Stimulated activated naive CD4-positive, alpha-beta T cell (primary cell): ENCODE results near the gene KRT34.
"Not testable (repeated sequence)": the region's sequence is repeated elsewhere in the genome, so short reads cannot be mapped to it uniquely, and the experiment has no call there.

Source experiments
- DNase-seq, 6 experiments: peaks; one replicate each; lab custom pipeline; 2025; lab: John Stamatoyannopoulos, UW

KRT34 gene

GRCh38 chr17:41404024-41404671, 22.0 kb upstream of the KRT34 start:
- DNase-seq: no peak

DNA sequence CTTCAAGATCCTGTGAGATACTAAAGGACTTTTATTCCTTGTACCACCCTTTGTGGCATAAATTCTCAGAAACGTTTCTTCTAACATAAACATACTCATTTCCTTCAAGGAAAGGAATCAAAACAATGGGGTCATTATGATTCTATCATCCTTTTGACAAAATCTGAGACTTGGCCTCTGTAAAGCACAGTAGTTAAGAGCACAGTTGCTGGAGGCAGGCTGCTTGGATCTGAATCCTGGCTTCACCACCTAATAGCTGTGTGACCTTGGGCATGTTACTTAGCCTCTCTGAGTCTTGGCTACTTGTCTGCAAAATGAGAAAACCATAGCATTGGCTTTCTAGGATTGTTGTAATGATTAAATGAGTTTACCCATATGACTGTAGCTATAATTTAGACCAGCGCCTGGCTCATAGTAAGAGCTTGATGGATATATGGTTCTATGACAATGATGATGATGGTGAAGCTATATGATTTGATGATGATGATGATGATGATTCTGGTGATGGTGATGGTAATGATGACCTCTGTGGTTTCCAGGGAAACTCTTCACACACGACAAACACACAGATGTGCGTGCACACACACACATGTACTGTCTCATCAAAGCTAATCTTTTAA, 21.4 kb upstream of the KRT34 start:
- DNase-seq: no peak

DNA sequence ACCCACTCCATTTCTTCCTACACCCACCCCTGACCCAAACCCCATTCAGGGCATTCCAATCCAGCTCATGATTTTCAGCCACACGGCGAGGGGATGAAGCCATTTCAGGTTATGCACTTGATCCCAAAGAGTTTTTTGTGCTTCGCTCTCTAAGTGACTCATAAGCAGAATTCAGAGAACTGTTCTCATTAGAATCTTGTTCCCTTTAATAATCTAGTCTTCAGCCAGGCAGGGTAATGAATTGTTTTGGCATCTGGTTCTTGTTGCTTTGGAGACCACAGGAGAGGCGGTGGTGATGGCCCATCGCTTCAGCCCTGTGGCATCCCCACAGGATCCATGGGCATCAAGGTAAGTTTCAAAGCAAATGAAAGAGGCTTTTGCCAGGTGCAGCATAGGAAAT, 20.1 kb upstream of the KRT34 start:
- no peak for DNase-seq

- DNase-seq: no peak
Observed at GRCh38 chr17:41396996-41397660, 15.0 kb upstream of the KRT34 start, which contains the start of gene KRT31. Gene KRT31 (minus strand): TSS chr17:41397608. CDS start chr17:41397539, 69 bp downstream.

DNA sequence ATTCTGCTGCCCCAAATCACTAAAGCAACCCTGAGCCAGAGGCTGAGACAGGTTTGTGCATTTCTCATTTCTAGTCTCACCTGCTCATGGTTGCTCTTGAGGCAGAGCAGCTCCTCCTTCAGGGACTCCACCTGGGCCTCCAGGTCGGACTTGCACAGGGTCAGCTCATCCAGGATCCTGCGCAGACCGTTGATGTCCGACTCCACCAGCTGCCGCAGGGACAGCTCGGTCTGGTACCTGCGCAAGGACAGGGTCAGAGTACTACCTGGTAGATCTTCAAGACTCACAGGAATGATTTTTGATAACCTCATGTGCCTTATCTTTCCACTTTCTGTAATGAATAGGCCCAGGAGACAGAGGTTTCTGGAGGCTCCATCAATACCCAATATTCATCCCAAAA, 14.2 kb upstream of the KRT34 start:
- no peak for DNase-seq

DNA sequence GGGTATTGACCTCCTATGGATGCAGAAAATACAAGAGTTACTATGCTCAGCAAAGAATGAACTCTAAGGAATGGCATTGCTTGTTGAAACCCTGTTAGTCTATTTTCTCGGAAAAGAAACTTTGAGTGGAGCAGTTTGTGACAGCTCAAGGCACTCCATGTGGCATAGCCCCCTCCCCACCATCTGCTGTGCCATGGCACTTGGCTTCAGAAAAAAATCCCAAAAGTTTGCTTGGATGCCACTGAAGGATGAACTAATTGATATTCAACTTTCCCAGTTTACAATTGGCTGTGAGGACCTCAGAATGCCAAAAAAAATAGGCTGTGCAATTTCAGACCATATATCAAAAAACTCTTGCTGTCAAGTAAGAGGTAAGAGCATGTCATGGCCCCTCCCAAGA, 13.5 kb upstream of the KRT34 start:
- DNase-seq: no peak

- not testable (repeated sequence) for DNase-seq
Observed at GRCh38 chr17:41395044-41395443, 12.9 kb upstream of the KRT34 start.

GRCh38 chr17:41394254-41394996, 12.3 kb upstream of the KRT34 start:
- DNase-seq: no peak

DNA sequence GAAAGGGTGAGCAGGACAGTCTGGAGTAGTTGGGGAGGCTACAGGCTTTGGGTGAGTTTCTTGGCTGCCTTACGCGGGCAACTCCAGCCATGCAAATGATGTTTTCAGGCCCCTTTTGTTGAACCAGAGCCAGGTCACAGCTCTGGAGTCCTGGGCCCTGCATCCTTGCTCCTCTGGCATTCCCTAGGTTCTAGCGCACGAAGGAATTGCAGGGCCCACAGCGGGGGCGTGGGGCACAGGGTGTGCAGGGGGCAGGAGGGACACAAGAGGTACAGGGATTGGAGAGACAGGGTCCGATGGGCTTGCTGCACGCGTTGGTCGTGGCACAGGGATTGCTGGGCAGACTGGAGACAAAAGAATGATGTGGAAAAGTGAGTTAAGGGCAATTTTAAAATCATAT, 11.7 kb upstream of the KRT34 start:
- no peak for DNase-seq

DNA sequence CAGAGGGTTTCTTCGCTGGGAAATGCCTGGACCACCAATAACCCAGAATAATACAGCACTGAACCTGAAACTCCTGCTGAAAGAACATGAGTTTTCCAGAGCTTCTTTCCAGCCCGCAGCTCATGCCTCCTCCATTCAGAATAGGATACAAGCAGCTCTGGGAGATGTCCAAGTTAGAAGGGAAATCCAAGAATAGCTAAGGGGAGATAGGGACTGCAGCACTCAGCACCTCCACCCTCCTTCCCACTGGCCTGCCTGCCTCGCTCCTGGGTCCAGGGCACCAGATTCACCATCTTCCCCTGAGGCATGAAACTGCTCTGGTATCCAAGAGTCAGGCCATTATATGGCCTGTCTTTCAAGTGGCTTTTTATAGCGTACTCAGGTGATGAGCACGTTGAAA, 11.2 kb upstream of the KRT34 start:
- no peak for DNase-seq

GRCh38 chr17:41392278-41392677, 10.2 kb upstream of the KRT34 start:
- DNase-seq: no peak

GRCh38 chr17:41391535-41391934, 9.4 kb upstream of the KRT34 start:
- no peak for DNase-seq

DNA sequence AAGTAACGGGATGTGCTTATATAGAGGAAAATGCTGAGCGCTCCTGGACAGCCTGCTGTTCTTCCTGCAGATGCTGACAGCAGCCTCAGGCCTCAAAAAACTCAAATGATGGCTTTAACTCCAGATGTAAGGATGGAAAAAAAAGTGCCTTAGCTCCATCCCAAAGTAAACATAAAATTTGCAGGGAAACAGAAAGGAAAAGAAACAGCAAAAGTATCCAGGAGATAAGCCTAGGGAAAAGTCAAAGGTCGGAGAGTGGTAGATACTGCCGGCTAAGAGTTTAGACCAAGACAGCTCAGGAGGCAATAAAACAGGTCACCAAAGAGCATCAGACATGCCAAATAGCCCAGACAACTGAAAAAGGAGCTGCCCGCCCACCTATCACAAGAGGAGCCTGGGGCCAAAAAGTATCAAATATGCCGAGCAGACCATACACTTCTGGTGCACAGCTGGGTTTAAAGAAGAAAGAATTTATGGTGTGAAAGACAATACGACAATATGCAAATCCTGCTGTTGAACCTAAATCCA, 8.4 kb upstream of the KRT34 start:
- DNase-seq: no peak

DNA sequence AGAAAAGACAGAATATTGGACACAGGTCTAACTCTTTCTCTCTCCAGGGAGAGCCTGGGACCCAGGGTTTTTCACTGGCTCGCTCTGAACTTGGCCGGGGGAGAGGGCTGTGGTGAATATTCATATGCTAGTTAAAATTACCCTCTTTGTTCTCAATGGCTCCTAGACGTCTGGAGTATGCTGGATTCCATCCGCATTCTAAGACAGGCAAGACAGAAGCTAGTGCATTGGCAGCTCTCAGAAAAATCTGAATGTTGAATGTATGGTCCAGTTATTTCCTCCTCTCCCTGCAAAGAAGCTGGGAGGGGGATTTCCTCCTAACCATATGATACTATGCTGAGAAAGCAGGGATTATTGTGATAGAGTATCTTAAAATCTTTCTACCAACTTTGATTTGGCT, 5.6 kb upstream of the KRT34 start:
- no peak for DNase-seq

DNA sequence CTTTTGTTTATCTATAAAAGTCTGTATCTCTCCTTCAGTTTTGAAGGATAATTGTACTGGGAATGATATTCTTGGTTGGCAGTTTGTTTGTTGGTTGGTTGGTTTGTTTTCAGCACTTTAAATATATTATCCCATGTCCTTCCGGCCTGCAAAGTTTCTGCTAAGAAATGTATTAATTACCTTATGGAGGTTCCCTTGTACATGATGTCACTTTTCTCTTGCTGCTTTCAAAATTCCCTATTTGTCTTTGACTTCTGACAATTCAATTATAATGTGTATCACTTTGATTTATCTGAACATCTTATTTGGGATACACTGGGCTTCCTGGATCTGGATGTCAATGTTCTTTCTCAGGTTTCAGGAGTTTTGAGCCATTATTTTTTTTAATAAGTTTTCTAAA, 4.1 kb upstream of the KRT34 start:
- DNase-seq: no peak

- DNase-seq: no peak
Observed at GRCh38 chr17:41383690-41384089, 1.6 kb upstream of the KRT34 start.

DNA sequence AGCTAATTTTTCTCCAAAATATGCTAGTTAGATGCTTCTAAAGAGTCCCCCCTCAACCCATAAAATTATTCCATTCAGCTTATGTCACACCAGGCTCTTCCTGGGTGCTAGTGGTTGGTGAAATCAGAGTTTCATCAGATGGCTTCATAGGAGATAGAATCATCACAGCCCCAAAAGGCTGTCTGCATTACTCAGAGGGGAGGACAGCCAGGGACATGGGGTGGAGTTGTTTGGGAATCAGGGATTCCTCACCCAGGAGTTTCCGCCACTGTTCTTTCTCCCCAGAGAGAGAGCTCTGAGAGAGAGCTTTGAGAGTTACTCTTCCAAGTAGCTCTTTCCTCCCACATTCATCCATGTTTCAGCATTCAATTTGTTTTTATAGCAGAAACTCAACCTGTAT, 288 bp upstream of the KRT34 start:
- no peak for DNase-seq

- DNase-seq: not testable (repeated sequence)
Observed at GRCh38 chr17:41380091-41380490, 2.0 kb downstream of the KRT34 start.

- no peak for DNase-seq
Observed at GRCh38 chr17:41377546-41377945, 4.6 kb downstream of the KRT34 start.

DNA sequence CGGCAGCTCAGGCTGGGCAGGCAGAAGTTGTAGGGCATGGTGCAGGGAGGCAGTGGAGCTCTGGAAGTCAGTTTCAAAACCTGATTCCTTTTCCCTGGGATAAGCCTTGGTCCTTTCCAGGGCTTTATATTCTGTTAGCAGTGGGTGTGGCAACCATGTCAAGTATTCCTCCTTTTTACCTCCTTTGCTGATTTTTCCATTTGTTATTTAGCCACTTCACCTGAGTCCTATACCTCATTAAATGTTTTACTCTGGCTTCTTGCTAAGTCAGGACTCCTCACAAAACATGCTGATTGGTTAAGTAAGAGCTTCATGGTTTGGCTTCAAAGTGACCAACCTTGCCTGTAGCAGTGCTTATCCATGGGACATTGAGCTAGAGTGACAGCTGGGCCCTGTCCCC, 12.4 kb downstream of the KRT34 start, which contains the start of gene KRT33B:
Gene KRT33B, minus strand, starts transcription at position 101 of the 400 bp plus-strand sequence. Its CDS starts 63 bp downstream, at position 38.
- DNase-seq: no peak

GRCh38 chr17:41369023-41369422, 13.1 kb downstream of the KRT34 start:
- no peak for DNase-seq

DNA sequence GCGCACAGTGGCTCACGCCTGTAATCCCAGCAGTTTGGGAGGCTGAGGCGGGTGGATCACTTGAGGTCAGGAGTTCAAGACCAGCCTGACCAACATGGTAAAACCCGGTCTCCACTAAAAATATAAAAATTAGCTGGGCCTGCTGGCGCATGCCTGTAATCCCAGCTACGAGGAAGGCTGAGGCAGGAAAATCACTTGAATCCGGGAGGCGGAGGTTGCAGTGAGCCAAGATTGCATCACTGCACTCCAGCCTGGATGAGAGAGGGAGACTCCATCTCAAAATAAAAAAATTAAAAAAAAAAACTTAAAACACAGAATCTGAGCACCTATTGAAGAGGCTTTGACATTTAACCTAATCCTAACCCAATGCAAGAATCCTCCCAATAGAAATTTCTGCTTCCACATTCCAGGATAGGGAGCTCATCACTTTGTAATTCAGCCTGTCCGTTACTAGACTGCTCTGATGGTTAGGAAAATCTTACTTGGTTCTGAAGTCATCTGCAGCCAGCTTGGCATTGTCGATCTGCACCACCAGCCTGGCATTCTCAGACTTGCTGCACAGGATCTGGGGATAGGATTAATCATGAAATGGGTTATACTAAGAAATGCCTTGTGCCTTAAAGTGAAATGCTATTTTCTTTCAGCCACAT, 14.6 kb downstream of the KRT34 start:
- no peak for DNase-seq
